ENCODE data around the gene GRID1. TPM values are rescaled to one million over a fixed set of nuclear protein-coding genes. Genes with fewer than 3 reads are reported as not detected.

GRID1 gene
- total RNA-seq, 1 donor from 2014 or later: 0.75 TPM

DNA sequence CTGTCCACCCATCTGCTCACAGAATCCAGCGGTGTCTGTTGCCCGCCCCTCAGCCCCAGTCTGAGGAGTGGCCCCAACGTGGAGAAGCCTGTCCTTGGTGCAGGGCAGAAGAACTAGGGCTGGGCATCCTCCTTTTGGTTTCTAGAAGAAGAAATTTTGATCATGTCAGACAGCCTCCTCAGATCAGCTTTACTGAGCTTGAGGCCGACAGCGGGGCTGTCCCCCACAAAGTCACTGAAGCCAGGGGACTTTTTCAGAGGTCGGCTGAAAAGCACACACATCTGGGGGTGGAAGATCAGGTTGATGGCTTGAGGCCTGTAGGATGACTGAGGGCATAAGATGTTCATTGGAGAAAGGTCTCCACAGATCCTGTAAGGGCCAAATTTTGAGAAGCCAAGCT lies 767.9 kb downstream of the GRID1 start:
- Histone ChIP-seq H4K20me1 (ENCODE audit: insufficient read depth, low read length) (no peaks in the 10 kb centered on the region), H3K9me3 (ENCODE audit: insufficient read depth, low read depth, low read length) (no peaks in the 10 kb centered on the region), H3K4me2 (ENCODE audit: low read length) (no peak overlapping the region), H3K36me3 (ENCODE audit: insufficient read depth, low read length) (no peaks in the 10 kb centered on the region), H3K4me1 (ENCODE audit: insufficient read depth, low read length) (no peaks in the 10 kb centered on the region), H3K4me3 (ENCODE audit: insufficient read depth, low read depth, low read length) (no peak overlapping the region), H3K27ac (ENCODE audit: low read depth, low read length) (no peak overlapping the region), H3K9ac (ENCODE audit: low read length) (no peak overlapping the region), H3K79me2 (ENCODE audit: insufficient read depth, low read length) (no peaks in the 10 kb centered on the region), H2AFZ (ENCODE audit: low read depth, low read length) (no peak overlapping the region), H3K27me3 (ENCODE audit: insufficient read depth, low read length) (no peaks in the 10 kb centered on the region)
- TF ChIP-seq EZH2 (IDR thresholded peaks at IDR 0.05; ENCODE audit: insufficient read depth, low read length) (no peak), CTCF (IDR thresholded peaks at IDR 0.05; ENCODE audit: insufficient read depth, low read depth, low read length) (no peak)
- FAIRE-seq (no peak), DNase-seq (ENCODE audit: low read depth) (no peak)
- Mint-ChIP-seq H3K27ac (ENCODE audit: unreplicated experiment) (no peak overlapping the region), H3K4me1 (ENCODE audit: low read depth, unreplicated experiment) (no peaks in the 10 kb centered on the region), H3K36me3 (ENCODE audit: low read depth, unreplicated experiment) (no peaks in the 10 kb centered on the region), H3K4me3 (ENCODE audit: unreplicated experiment) (no peak overlapping the region), H3K27me3 (ENCODE audit: low read depth, unreplicated experiment) (peaks cover 5% of the 10 kb centered on the region), H3K9me3 (ENCODE audit: unreplicated experiment) (peaks cover 2% of the 10 kb centered on the region)

- H2AFZ ChIP-seq (ENCODE audit: low read depth, low read length): no peak overlapping the region
- H3K4me3 ChIP-seq (ENCODE audit: insufficient read depth, low read depth, low read length): no peak overlapping the region
- no peaks in the 10 kb centered on the region for H3K79me2 ChIP-seq (ENCODE audit: insufficient read depth, low read length)
- no peaks in the 10 kb centered on the region for H3K4me1 ChIP-seq (ENCODE audit: insufficient read depth, low read length)
- no peak overlapping the region for H3K27ac Mint-ChIP-seq (ENCODE audit: unreplicated experiment)
- no peak overlapping the region for H3K4me2 ChIP-seq (ENCODE audit: low read length)
- H3K27ac ChIP-seq (ENCODE audit: low read depth, low read length): no peak overlapping the region
- TF ChIP-seq CTCF (IDR thresholded peaks at IDR 0.05; ENCODE audit: insufficient read depth, low read depth, low read length): no peak
- no peak for TF ChIP-seq EZH2 (IDR thresholded peaks at IDR 0.05; ENCODE audit: insufficient read depth, low read length)
- FAIRE-seq (no peak), DNase-seq (ENCODE audit: low read depth) (no peak)
- peaks cover 5% of the 10 kb centered on the region for H3K27me3 Mint-ChIP-seq (ENCODE audit: low read depth, unreplicated experiment)
- no peaks in the 10 kb centered on the region for H3K27me3 ChIP-seq (ENCODE audit: insufficient read depth, low read length)
- no peaks in the 10 kb centered on the region for H3K4me1 Mint-ChIP-seq (ENCODE audit: low read depth, unreplicated experiment)
- H4K20me1 ChIP-seq (ENCODE audit: insufficient read depth, low read length): no peaks in the 10 kb centered on the region
- no peak overlapping the region for H3K4me3 Mint-ChIP-seq (ENCODE audit: unreplicated experiment)
- H3K36me3 Mint-ChIP-seq (ENCODE audit: low read depth, unreplicated experiment): no peaks in the 10 kb centered on the region
- no peaks in the 10 kb centered on the region for H3K36me3 ChIP-seq (ENCODE audit: insufficient read depth, low read length)
- H3K9me3 ChIP-seq (ENCODE audit: insufficient read depth, low read depth, low read length): no peaks in the 10 kb centered on the region
- peaks cover 2% of the 10 kb centered on the region for H3K9me3 Mint-ChIP-seq (ENCODE audit: unreplicated experiment)
- H3K9ac ChIP-seq (ENCODE audit: low read length): no peak overlapping the region
Observed at GRCh38 chr10:85597006-85597405, 769.6 kb downstream of the GRID1 start.

DNA sequence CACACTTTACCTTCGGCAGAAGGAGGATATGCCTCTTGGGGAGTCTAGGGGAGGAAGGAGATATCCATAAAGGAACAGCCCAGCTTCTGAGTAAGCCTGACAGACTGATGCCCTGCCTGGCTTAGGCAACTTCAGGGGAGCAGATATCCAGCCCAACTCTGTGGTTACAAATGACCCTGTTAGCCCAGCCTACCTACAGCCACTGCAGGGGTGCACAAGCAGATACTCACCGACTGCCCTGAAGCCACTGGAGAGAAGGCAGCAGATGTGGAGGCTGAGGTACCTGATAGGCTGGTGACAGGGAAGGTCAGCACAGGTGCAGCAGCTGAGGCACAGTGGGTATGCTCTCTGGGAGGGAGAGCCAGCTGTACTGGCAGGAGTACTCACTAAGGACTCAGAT lies 770.2 kb downstream of the GRID1 start:
- H3K9me3 ChIP-seq (ENCODE audit: insufficient read depth, low read depth, low read length): no peaks in the 10 kb centered on the region
- no peak overlapping the region for H3K4me3 Mint-ChIP-seq (ENCODE audit: unreplicated experiment)
- no peaks in the 10 kb centered on the region for H4K20me1 ChIP-seq (ENCODE audit: insufficient read depth, low read length)
- no peak overlapping the region for H3K27ac Mint-ChIP-seq (ENCODE audit: unreplicated experiment)
- H3K79me2 ChIP-seq (ENCODE audit: insufficient read depth, low read length): no peaks in the 10 kb centered on the region
- no peaks in the 10 kb centered on the region for H3K4me1 Mint-ChIP-seq (ENCODE audit: low read depth, unreplicated experiment)
- no peaks in the 10 kb centered on the region for H3K4me1 ChIP-seq (ENCODE audit: insufficient read depth, low read length)
- no peaks in the 10 kb centered on the region for H3K36me3 ChIP-seq (ENCODE audit: insufficient read depth, low read length)
- no peak for TF ChIP-seq EZH2 (IDR thresholded peaks at IDR 0.05; ENCODE audit: insufficient read depth, low read length)
- TF ChIP-seq CTCF (IDR thresholded peaks at IDR 0.05; ENCODE audit: insufficient read depth, low read depth, low read length): no peak
- peaks cover 2% of the 10 kb centered on the region for H3K9me3 Mint-ChIP-seq (ENCODE audit: unreplicated experiment)
- no peak overlapping the region for H3K9ac ChIP-seq (ENCODE audit: low read length)
- DNase-seq (ENCODE audit: low read depth): no peak
- no peak overlapping the region for H3K27ac ChIP-seq (ENCODE audit: low read depth, low read length)
- peaks cover 5% of the 10 kb centered on the region for H3K27me3 Mint-ChIP-seq (ENCODE audit: low read depth, unreplicated experiment)
- H2AFZ ChIP-seq (ENCODE audit: low read depth, low read length): no peak overlapping the region
- H3K4me2 ChIP-seq (ENCODE audit: low read length): no peak overlapping the region
- H3K4me3 ChIP-seq (ENCODE audit: insufficient read depth, low read depth, low read length): no peak overlapping the region
- H3K36me3 Mint-ChIP-seq (ENCODE audit: low read depth, unreplicated experiment): no peaks in the 10 kb centered on the region
- FAIRE-seq: no peak
- no peaks in the 10 kb centered on the region for H3K27me3 ChIP-seq (ENCODE audit: insufficient read depth, low read length)
